ENCODE results near the gene RDM1.
"Not testable (repeated sequence)": the region's sequence is repeated elsewhere in the genome, so short reads cannot be mapped to it uniquely, and the experiment has no call there.

DNA sequence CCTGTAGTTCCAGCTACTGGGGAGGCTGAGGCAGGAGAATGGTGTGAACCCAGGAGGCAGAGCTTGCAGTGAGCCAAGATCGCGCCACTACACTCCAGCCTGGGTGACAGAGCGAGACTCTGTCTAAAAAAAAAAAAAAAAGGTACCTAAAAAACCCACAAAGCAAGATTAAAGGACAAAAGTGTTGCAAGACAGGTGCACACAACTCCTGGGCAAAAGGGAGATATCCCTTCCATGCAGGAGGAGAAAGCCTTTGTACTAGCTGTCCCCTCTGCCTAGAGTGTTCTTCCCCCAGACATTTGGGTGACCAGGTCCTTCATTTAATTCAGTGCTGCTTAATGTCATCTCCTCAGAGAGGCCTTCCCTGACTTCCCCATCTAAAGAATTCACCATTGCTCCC is 7.9 kb upstream of the RDM1 start:
- not testable (repeated sequence) for TF ChIP-seq POLR2AphosphoS5 (IDR thresholded peaks at IDR 0.05; ENCODE audit: low read depth, low read length); ZNF274 (IDR thresholded peaks at IDR 0.05; ENCODE audit: low read depth, low read length); CTCF (IDR thresholded peaks at IDR 0.05 in 2 of 3, conservative IDR thresholded peaks at IDR 0.05 in 1 of 3; ENCODE audit: borderline replicate concordance in 1 of 3, insufficient read depth in 1 of 3, low read depth in 2 of 3, low read length in 2 of 3); POLR2A (IDR thresholded peaks at IDR 0.05; ENCODE audit: borderline replicate concordance, extremely low read depth, insufficient read depth, insufficient read length); TCF7L2 (IDR thresholded peaks at IDR 0.05; ENCODE audit: borderline replicate concordance, extremely low read depth, insufficient read depth, insufficient read length); SRF (IDR thresholded peaks at IDR 0.05; ENCODE audit: low read depth); RAD21 (IDR thresholded peaks at IDR 0.05; ENCODE audit: low read depth); FOSL1 (IDR thresholded peaks at IDR 0.05; ENCODE audit: low read depth); SIN3A (IDR thresholded peaks at IDR 0.05; ENCODE audit: low read depth); CEBPB (IDR thresholded peaks at IDR 0.05; ENCODE audit: low read depth); EZH2phosphoT487 (IDR thresholded peaks at IDR 0.05; ENCODE audit: borderline replicate concordance); MAX (IDR thresholded peaks at IDR 0.05)
